Measurements from ENCODE around the gene DBNDD1.

The DBNDD1 gene

DNA sequence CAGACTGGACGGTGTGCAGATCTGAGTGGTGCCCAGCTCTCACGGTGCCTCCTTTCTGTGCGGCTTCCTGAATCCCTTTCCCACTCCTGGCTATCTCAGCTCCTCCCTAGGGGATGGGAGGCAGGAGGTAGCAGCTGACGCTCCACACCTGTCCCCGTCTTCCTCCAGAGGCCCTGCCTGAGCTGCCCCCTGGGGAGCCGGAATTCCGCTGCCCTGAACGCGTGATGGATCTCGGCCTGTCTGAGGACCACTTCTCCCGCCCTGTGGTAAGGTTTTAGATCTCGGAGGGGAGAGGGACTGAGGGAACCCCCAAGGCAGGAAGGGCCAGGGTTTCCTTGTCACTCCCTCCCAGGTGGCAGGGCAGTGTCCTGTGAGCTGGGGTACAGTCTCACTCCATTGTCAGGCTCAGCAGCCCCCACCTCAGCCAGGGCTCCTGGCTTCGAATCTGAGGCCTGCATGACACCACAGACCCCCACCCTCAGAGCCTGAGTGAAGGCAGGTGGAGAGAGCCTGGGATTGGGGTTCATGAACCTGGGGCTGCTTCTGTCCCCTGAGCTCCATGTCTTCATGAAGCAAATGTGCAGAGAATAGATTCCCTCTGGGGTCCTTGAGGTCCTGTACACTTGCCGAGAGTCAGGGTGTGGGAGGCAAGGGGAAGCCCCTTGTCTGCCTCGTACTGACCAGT, 64.1 kb downstream of the DBNDD1 start:
- peaks cover 84% of the 10 kb centered on the region for H3K4me1 Mint-ChIP-seq
- no peaks in the 10 kb centered on the region for H3K9me3 Mint-ChIP-seq
- peak overlapping the region; percentile 27 for H3K27ac Mint-ChIP-seq
- peak overlapping the region; percentile 15 for H3K4me3 Mint-ChIP-seq
- peaks cover 27% of the 10 kb centered on the region for H3K36me3 Mint-ChIP-seq
- no peaks in the 10 kb centered on the region for H3K27me3 Mint-ChIP-seq
- ATAC-seq: no peak

Data from stimulated activated memory B cell treated with anti-CD40 and anti-IgM and Interleukin-4, amounts not matched to agents 10 μg/mL and 1 μg/mL and 100 μg/mL, for 72 hours (primary cell).